COLO829 (cell line): ENCODE results near the gene MYLK4.

Experiments
- DNase-seq: peaks from one replicate; pipeline ENCODE4 v3.0.0; 2012; ENCODE audit warnings: low spot score

Gene MYLK4

GRCh38 chr6:2733324-2733723, 17.4 kb downstream of the MYLK4 start:
- no peak for DNase-seq

- no peak for DNase-seq
These were observed 18.1 kb downstream of the MYLK4 start for GRCh38 chr6:2732503-2733089.

GRCh38 chr6:2731281-2731909, 19.3 kb downstream of the MYLK4 start:
- peak; percentile 74 for DNase-seq

GRCh38 chr6:2730353-2731107, 20.2 kb downstream of the MYLK4 start:
- peak; percentile 92 for DNase-seq

GRCh38 chr6:2729921-2730320, 20.8 kb downstream of the MYLK4 start:
- no peak for DNase-seq

GRCh38 chr6:2725999-2726567, 24.6 kb downstream of the MYLK4 start:
- no peak for DNase-seq

GRCh38 chr6:2725364-2725988, 25.2 kb downstream of the MYLK4 start:
- no peak for DNase-seq

GRCh38 chr6:2721219-2721618, 29.5 kb downstream of the MYLK4 start:
- no peak for DNase-seq

GRCh38 chr6:2719093-2719455, 31.6 kb downstream of the MYLK4 start:
- no peak for DNase-seq

- DNase-seq, result no peak
These were observed 32.2 kb downstream of the MYLK4 start for GRCh38 chr6:2718334-2719092.

- no peak for DNase-seq
These were observed 33.6 kb downstream of the MYLK4 start for GRCh38 chr6:2716936-2717700.

- DNase-seq, result no peak
These were observed 35.0 kb downstream of the MYLK4 start for GRCh38 chr6:2715737-2716136.

- DNase-seq, result no peak
These were observed 36.4 kb downstream of the MYLK4 start for GRCh38 chr6:2714111-2714895.

- no peak for DNase-seq
These were observed 37.1 kb downstream of the MYLK4 start for GRCh38 chr6:2713473-2714110.

- DNase-seq, result no peak
These were observed 38.6 kb downstream of the MYLK4 start for GRCh38 chr6:2712102-2712501.

GRCh38 chr6:2710412-2710811, 40.3 kb downstream of the MYLK4 start:
- DNase-seq, result no peak

GRCh38 chr6:2708456-2708855, 42.3 kb downstream of the MYLK4 start:
- DNase-seq, result no peak

GRCh38 chr6:2706558-2706957, 44.2 kb downstream of the MYLK4 start:
- DNase-seq, result no peak

GRCh38 chr6:2705256-2705655, 45.5 kb downstream of the MYLK4 start:
- no peak for DNase-seq

- DNase-seq, result no peak
These were observed 53.4 kb downstream of the MYLK4 start for GRCh38 chr6:2697291-2697690.
